GM23338 (cell line): ENCODE results near the gene DLL4. TPM values are rescaled to one million over a fixed set of nuclear protein-coding genes. Genes with fewer than 3 reads are reported as not detected.

ENCODE experiments used
- ATAC-seq: fragments of 200-7000 bp; cut with Tn5 transposase; 3 replicates; pipeline ENCODE4 v1.9.1; 2020
- DNase-seq: peaks from one replicate; pipeline ENCODE4 v3.0.0-alpha.2; 2015; ENCODE audit warnings: low spot score
- H2AFZ ChIP-seq: fragments of 200-600 bp; sonication (generic); 2 replicates; pipeline ENCODE4 v1.8.0; 2016; ENCODE audit warnings: antibody characterized with exemption, mild to moderate bottlenecking, moderate library complexity
- H3F3A ChIP-seq: fragments of 200-600 bp; sonication (generic); replicated peaks from 2 replicates; pipeline ENCODE4 v1.8.0; 2017; ENCODE audit warnings: antibody characterized with exemption, mixed run types, low read depth
- H3K27ac ChIP-seq: fragments of 200-600 bp; sonication (generic); 2 replicates; pipeline ENCODE4 v1.6.1; 2016; ENCODE audit warnings: low read depth
- H3K27me3 ChIP-seq: fragments of 200-600 bp; sonication (generic); 2 replicates; pipeline ENCODE4 v1.8.0; 2016; ENCODE audit warnings: mild to moderate bottlenecking, mixed run types, moderate library complexity; ENCODE audit not compliant: insufficient read depth
- H3K36me3 ChIP-seq: fragments of 200-600 bp; sonication (generic); 2 replicates; pipeline ENCODE4 v1.8.0; 2016; ENCODE audit warnings: mild to moderate bottlenecking; ENCODE audit not compliant: insufficient read depth
- H3K4me1 ChIP-seq: fragments of 200-600 bp; sonication (generic); 2 replicates; pipeline ENCODE4 v1.8.0; 2016; ENCODE audit warnings: mild to moderate bottlenecking, moderate library complexity; ENCODE audit not compliant: insufficient read depth
- H3K4me2 ChIP-seq: fragments of 200-600 bp; sonication (generic); 2 replicates; pipeline ENCODE4 v1.7.1; 2017; ENCODE audit warnings: mixed run types
- H3K4me3 ChIP-seq: fragments of 200-600 bp; sonication (generic); 2 replicates; pipeline ENCODE4 v1.6.1; 2016; ENCODE audit warnings: mixed run types
- H3K79me2 ChIP-seq: fragments of 200-600 bp; sonication (generic); replicated peaks from 2 replicates; pipeline ENCODE4 v1.8.0; 2017; ENCODE audit warnings: mild to moderate bottlenecking; ENCODE audit not compliant: insufficient read depth
- H3K9me2 ChIP-seq: fragments of 200-600 bp; sonication (generic); 2 replicates; pipeline ENCODE4 v1.8.0; 2017; ENCODE audit not compliant: insufficient read depth
- H4K20me1 ChIP-seq: fragments of 200-600 bp; sonication (generic); replicated peaks from 2 replicates; pipeline ENCODE4 v1.8.0; 2017; ENCODE audit warnings: mild to moderate bottlenecking; ENCODE audit not compliant: insufficient read depth
- H3K27ac Mint-ChIP-seq: 2 replicates; pipeline ENCODE4 v1.8.0; 2020; ENCODE audit warnings: inconsistent platforms, mild to moderate bottlenecking, moderate library complexity, mixed read lengths
- H3K27me3 Mint-ChIP-seq: 3 replicates; pipeline ENCODE4 v1.8.0; 2022; ENCODE audit warnings: low read depth, mild to moderate bottlenecking, moderate library complexity, mixed read lengths, inconsistent platforms; ENCODE audit not compliant: insufficient read depth, poor library complexity
- H3K36me3 Mint-ChIP-seq: 3 replicates; pipeline ENCODE4 v1.8.0; 2021; ENCODE audit warnings: low read depth, mild to moderate bottlenecking, inconsistent platforms, moderate library complexity, mixed read lengths
- H3K4me1 Mint-ChIP-seq: 3 replicates; pipeline ENCODE4 v1.8.0; 2020; ENCODE audit warnings: mild to moderate bottlenecking, inconsistent platforms, mixed read lengths
- H3K4me3 Mint-ChIP-seq: 3 replicates; pipeline ENCODE4 v1.8.0; 2021; ENCODE audit warnings: moderate library complexity, mild to moderate bottlenecking, inconsistent platforms, mixed read lengths
- H3K9me3 Mint-ChIP-seq: 3 replicates; pipeline ENCODE4 v1.8.0; 2020; ENCODE audit warnings: moderate library complexity, mild to moderate bottlenecking, inconsistent platforms, mixed read lengths
- CREB1 ChIP-seq: fragments of 250-450 bp; sonication (Bioruptor Pico); IDR thresholded peaks from 2 replicates; pipeline ENCODE4 v1.5.0; 2020; ENCODE audit warnings: low read depth, mild to moderate bottlenecking, moderate library complexity
- EZH2 ChIP-seq: fragments of 200-600 bp; sonication (generic); IDR thresholded peaks from one replicate; pipeline ENCODE4 v1.8.0; 2017; ENCODE audit warnings: antibody characterized with exemption, mild to moderate bottlenecking, low read depth; ENCODE audit not compliant: unreplicated experiment
- EZH2phosphoT487 ChIP-seq: fragments of 200-600 bp; sonication (generic); IDR thresholded peaks from one replicate; pipeline ENCODE4 v1.8.1; 2018; ENCODE audit warnings: antibody characterized with exemption; ENCODE audit not compliant: unreplicated experiment
- JUNB ChIP-seq: IDR thresholded peaks from one replicate; pipeline ENCODE4 v1.6.1; 2016; ENCODE audit warnings: antibody characterized with exemption; ENCODE audit not compliant: unreplicated experiment
- NANOG ChIP-seq: IDR thresholded peaks from 2 replicates; pipeline ENCODE4 v1.6.1; 2016; ENCODE audit warnings: antibody characterized with exemption, borderline replicate concordance
- POLR2AphosphoS5 ChIP-seq: IDR thresholded peaks from 2 replicates; pipeline ENCODE4 v1.6.1; 2016; ENCODE audit warnings: antibody characterized with exemption, low read depth
- STAT1 ChIP-seq: IDR thresholded peaks from one replicate; pipeline ENCODE4 v1.6.1; 2016; ENCODE audit warnings: antibody characterized with exemption; ENCODE audit not compliant: unreplicated experiment
- ZNF114 ChIP-seq: fragments of 250-450 bp; sonication (Bioruptor Pico); IDR thresholded peaks from 2 replicates; pipeline ENCODE4 v1.5.0; 2020; ENCODE audit warnings: mild to moderate bottlenecking, moderate library complexity
- ZNF331 ChIP-seq: fragments of 250-450 bp; sonication (Bioruptor Pico); IDR thresholded peaks from 2 replicates; pipeline ENCODE4 v1.5.0; 2020; ENCODE audit warnings: low read depth, mild to moderate bottlenecking, moderate library complexity
- polyA plus RNA-seq: library from polyadenylated mRNA; unstranded; fragments of >200 nt; fragmentation: Nextera tagmentation; extraction: Ambion mirVana; gene quantifications from 2 replicates; pipeline ENCODE4 v1.2.1, GENCODE V29; 2016
- total RNA-seq: library from RNA; depleted of rRNA; stranded (reverse); fragments of >200 nt; shearing (Covaris generic); gene quantifications from 2 replicates; pipeline ENCODE4 v1.2.3, GENCODE V29; 2014
- TF ChIP-seq, protein P1 (sequence below): IDR thresholded peaks from 2 replicates; pipeline ENCODE4 v1.6.1; 2016; ENCODE audit warnings: antibody characterized with exemption
- TF ChIP-seq, protein P2 (sequence below), 2 experiments: fragments of 200-600 bp in 1 of 2; sonication (generic) in 1 of 2; conservative IDR thresholded peaks; 2 replicates each; pipeline versions ENCODE4 v1.5.1 to v1.6.1; 2016 to 2017; ENCODE audit warnings: antibody characterized with exemption in 2 of 2, low read depth in 2 of 2, mild to moderate bottlenecking in 2 of 2, moderate library complexity in 1 of 2
- TF ChIP-seq, protein P3 (sequence below): fragments of 250-450 bp; sonication (Bioruptor Pico); IDR thresholded peaks from 2 replicates; pipeline ENCODE4 v1.5.0; 2020; ENCODE audit warnings: mild to moderate bottlenecking, moderate library complexity

Gene DLL4
- total and polyA plus RNA-seq, 2 experiments from 2014 or later = 0.31 to 0.99 TPM

GRCh38 chr15:40978562-40978961 lies 49.4 kb downstream of the DLL4 start:
- Histone ChIP-seq H4K20me1 (no peaks in the 10 kb centered on the region; the same call in 1 of the 2 replicates), H3K27me3 (no peaks in the 10 kb centered on the region), H3K27ac (no peak overlapping the region), H3K9me2 (no peaks in the 10 kb centered on the region), H2AFZ (no peak overlapping the region), H3F3A (no peaks in the 10 kb centered on the region), H3K4me2 (no peak overlapping the region), H3K4me1 (no peaks in the 10 kb centered on the region), H3K4me3 (no peak overlapping the region), H3K36me3 (peaks cover 36% of the 10 kb centered on the region), H3K79me2 (no peaks in the 10 kb centered on the region)
- peaks cover 60% of the 10 kb centered on the region for H3K36me3 Mint-ChIP-seq
- no peaks in the 10 kb centered on the region; the same call in 2 of the 3 replicates for H3K9me3 Mint-ChIP-seq
- H3K27ac Mint-ChIP-seq = no peak overlapping the region
- H3K4me1 Mint-ChIP-seq = no peaks in the 10 kb centered on the region
- ATAC-seq = no peak
- no peak overlapping the region for H3K4me3 Mint-ChIP-seq
- peaks cover 2% of the 10 kb centered on the region for H3K27me3 Mint-ChIP-seq
- TF ChIP-seq EZH2 = no peak
- no peak for TF ChIP-seq EZH2phosphoT487
- no peak for TF ChIP-seq ZNF331 (CRISPR knock-in tag)
- no peak for TF ChIP-seq STAT1
- TF ChIP-seq NANOG = no peak
- no peak for DNase-seq

GRCh38 chr15:40981186-40981585 lies 52.0 kb downstream of the DLL4 start:
- H3K27ac Mint-ChIP-seq = no peak overlapping the region
- Histone ChIP-seq H3K9me2 (no peaks in the 10 kb centered on the region), H3K27ac (no peak overlapping the region), H4K20me1 (peaks cover 8% of the 10 kb centered on the region; the same call in 1 of the 2 replicates), H3K4me3 (no peak overlapping the region), H3K4me1 (no peaks in the 10 kb centered on the region), H2AFZ (no peak overlapping the region), H3K27me3 (no peaks in the 10 kb centered on the region), H3K4me2 (no peak overlapping the region), H3F3A (0 out of 2 replicates have a peak, but pooled peaks cover 7% of the 10 kb centered on the region), H3K36me3 (peaks cover 59% of the 10 kb centered on the region), H3K79me2 (no peaks in the 10 kb centered on the region)
- ATAC-seq = no peak
- H3K4me3 Mint-ChIP-seq = no peak overlapping the region
- H3K36me3 Mint-ChIP-seq = peaks cover 80% of the 10 kb centered on the region
- no peak for DNase-seq
- H3K27me3 Mint-ChIP-seq = no peaks in the 10 kb centered on the region
- no peaks in the 10 kb centered on the region; the same call in 2 of the 3 replicates for H3K9me3 Mint-ChIP-seq
- no peaks in the 10 kb centered on the region for H3K4me1 Mint-ChIP-seq
- TF ChIP-seq ZNF114 (CRISPR knock-in tag) (no peak), STAT1 (no peak), EZH2phosphoT487 (no peak), CREB1 (no peak), NANOG (no peak), JUNB (no peak), EZH2 (no peak), POLR2AphosphoS5 (no peak), ZNF331 (CRISPR knock-in tag) (no peak)
- TF ChIP-seq, protein P1, sequence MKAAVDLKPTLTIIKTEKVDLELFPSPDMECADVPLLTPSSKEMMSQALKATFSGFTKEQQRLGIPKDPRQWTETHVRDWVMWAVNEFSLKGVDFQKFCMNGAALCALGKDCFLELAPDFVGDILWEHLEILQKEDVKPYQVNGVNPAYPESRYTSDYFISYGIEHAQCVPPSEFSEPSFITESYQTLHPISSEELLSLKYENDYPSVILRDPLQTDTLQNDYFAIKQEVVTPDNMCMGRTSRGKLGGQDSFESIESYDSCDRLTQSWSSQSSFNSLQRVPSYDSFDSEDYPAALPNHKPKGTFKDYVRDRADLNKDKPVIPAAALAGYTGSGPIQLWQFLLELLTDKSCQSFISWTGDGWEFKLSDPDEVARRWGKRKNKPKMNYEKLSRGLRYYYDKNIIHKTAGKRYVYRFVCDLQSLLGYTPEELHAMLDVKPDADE = no peak
- TF ChIP-seq, protein P2, sequence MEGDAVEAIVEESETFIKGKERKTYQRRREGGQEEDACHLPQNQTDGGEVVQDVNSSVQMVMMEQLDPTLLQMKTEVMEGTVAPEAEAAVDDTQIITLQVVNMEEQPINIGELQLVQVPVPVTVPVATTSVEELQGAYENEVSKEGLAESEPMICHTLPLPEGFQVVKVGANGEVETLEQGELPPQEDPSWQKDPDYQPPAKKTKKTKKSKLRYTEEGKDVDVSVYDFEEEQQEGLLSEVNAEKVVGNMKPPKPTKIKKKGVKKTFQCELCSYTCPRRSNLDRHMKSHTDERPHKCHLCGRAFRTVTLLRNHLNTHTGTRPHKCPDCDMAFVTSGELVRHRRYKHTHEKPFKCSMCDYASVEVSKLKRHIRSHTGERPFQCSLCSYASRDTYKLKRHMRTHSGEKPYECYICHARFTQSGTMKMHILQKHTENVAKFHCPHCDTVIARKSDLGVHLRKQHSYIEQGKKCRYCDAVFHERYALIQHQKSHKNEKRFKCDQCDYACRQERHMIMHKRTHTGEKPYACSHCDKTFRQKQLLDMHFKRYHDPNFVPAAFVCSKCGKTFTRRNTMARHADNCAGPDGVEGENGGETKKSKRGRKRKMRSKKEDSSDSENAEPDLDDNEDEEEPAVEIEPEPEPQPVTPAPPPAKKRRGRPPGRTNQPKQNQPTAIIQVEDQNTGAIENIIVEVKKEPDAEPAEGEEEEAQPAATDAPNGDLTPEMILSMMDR (conservative IDR thresholded peaks at IDR 0.05; ENCODE audit: low read depth in 2 of 2) = no peak
- TF ChIP-seq, protein P3, sequence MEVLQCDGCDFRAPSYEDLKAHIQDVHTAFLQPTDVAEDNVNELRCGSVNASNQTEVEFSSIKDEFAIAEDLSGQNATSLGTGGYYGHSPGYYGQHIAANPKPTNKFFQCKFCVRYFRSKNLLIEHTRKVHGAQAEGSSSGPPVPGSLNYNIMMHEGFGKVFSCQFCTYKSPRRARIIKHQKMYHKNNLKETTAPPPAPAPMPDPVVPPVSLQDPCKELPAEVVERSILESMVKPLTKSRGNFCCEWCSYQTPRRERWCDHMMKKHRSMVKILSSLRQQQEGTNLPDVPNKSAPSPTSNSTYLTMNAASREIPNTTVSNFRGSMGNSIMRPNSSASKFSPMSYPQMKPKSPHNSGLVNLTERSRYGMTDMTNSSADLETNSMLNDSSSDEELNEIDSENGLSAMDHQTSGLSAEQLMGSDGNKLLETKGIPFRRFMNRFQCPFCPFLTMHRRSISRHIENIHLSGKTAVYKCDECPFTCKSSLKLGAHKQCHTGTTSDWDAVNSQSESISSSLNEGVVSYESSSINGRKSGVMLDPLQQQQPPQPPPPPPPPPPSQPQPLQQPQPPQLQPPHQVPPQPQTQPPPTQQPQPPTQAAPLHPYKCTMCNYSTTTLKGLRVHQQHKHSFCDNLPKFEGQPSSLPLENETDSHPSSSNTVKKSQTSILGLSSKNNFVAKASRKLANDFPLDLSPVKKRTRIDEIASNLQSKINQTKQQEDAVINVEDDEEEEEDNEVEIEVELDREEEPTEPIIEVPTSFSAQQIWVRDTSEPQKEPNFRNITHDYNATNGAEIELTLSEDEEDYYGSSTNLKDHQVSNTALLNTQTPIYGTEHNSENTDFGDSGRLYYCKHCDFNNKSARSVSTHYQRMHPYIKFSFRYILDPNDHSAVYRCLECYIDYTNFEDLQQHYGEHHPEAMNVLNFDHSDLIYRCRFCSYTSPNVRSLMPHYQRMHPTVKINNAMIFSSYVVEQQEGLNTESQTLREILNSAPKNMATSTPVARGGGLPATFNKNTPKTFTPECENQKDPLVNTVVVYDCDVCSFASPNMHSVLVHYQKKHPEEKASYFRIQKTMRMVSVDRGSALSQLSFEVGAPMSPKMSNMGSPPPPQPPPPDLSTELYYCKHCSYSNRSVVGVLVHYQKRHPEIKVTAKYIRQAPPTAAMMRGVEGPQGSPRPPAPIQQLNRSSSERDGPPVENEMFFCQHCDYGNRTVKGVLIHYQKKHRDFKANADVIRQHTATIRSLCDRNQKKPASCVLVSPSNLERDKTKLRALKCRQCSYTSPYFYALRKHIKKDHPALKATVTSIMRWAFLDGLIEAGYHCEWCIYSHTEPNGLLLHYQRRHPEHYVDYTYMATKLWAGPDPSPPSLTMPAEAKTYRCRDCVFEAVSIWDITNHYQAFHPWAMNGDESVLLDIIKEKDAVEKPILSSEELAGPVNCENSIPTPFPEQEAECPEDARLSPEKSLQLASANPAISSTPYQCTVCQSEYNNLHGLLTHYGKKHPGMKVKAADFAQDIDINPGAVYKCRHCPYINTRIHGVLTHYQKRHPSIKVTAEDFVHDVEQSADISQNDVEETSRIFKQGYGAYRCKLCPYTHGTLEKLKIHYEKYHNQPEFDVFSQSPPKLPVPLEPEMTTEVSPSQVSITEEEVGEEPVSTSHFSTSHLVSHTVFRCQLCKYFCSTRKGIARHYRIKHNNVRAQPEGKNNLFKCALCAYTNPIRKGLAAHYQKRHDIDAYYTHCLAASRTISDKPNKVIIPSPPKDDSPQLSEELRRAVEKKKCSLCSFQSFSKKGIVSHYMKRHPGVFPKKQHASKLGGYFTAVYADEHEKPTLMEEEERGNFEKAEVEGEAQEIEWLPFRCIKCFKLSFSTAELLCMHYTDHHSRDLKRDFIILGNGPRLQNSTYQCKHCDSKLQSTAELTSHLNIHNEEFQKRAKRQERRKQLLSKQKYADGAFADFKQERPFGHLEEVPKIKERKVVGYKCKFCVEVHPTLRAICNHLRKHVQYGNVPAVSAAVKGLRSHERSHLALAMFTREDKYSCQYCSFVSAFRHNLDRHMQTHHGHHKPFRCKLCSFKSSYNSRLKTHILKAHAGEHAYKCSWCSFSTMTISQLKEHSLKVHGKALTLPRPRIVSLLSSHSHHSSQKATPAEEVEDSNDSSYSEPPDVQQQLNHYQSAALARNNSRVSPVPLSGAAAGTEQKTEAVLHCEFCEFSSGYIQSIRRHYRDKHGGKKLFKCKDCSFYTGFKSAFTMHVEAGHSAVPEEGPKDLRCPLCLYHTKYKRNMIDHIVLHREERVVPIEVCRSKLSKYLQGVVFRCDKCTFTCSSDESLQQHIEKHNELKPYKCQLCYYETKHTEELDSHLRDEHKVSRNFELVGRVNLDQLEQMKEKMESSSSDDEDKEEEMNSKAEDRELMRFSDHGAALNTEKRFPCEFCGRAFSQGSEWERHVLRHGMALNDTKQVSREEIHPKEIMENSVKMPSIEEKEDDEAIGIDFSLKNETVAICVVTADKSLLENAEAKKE = no peak
